Measurements from ENCODE around the gene SF3B5.
"Not testable (repeated sequence)": the region's sequence is repeated elsewhere in the genome, so short reads cannot be mapped to it uniquely, and the experiment has no call there.

DNA sequence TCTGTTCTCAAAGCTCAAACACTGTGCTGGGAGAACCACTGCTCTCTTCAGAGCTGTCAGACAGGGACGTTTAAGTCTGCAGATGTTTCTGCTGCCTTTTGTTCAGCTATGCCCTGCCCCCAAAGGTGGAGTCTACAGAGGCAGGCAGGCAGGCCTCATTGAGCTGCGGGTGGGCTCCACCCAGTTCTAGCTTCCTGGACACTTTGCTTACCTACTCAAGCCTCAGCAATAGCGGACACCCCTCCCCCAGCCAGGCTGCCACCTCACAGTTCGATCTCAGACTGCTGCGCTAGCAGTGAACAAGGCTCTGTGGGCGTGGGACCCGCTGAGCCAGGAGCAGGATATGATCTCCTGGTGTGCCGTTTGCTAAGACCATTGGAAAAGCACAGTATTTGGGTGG, 48.7 kb downstream of the SF3B5 start:
- TF ChIP-seq POLR2A, POLR2AphosphoS5 (IDR thresholded peaks at IDR 0.05): not testable (repeated sequence)
- TF ChIP-seq, protein P1, sequence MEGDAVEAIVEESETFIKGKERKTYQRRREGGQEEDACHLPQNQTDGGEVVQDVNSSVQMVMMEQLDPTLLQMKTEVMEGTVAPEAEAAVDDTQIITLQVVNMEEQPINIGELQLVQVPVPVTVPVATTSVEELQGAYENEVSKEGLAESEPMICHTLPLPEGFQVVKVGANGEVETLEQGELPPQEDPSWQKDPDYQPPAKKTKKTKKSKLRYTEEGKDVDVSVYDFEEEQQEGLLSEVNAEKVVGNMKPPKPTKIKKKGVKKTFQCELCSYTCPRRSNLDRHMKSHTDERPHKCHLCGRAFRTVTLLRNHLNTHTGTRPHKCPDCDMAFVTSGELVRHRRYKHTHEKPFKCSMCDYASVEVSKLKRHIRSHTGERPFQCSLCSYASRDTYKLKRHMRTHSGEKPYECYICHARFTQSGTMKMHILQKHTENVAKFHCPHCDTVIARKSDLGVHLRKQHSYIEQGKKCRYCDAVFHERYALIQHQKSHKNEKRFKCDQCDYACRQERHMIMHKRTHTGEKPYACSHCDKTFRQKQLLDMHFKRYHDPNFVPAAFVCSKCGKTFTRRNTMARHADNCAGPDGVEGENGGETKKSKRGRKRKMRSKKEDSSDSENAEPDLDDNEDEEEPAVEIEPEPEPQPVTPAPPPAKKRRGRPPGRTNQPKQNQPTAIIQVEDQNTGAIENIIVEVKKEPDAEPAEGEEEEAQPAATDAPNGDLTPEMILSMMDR (IDR thresholded peaks at IDR 0.05): not testable (repeated sequence)

Measured in transverse colon (tissue), 4 donors.